Activated T-cell treated with anti-CD3 and anti-CD28 coated beads, Interleukin-2, amount 50 U/mL, for 4 hours (primary cell): ENCODE measurements around the gene DCDC2C. TPM values are rescaled to one million over a fixed set of nuclear protein-coding genes. Genes with fewer than 3 reads are reported as not detected.

Experiments
- ATAC-seq, 2 donors: fragments of 200-7000 bp; cut with Tn5 transposase; one replicate each; pipeline ENCODE4 v1.10.0; 2021
- DNase-seq: peaks from one replicate; pipeline ENCODE4 v3.0.0-alpha.2; 2020
- H3K27me3 Mint-ChIP-seq: one replicate; pipeline ENCODE4 v1.8.0; 2021; ENCODE audit warnings: low read depth, mixed read lengths
- H3K36me3 Mint-ChIP-seq: one replicate; pipeline ENCODE4 v1.8.0; 2022; ENCODE audit warnings: mixed read lengths; ENCODE audit not compliant: insufficient read depth
- H3K4me1 Mint-ChIP-seq: one replicate; pipeline ENCODE4 v1.8.0; 2021; ENCODE audit warnings: low read depth, mixed read lengths
- H3K4me3 Mint-ChIP-seq: one replicate; pipeline ENCODE4 v1.8.0; 2021; ENCODE audit warnings: mild to moderate bottlenecking, moderate library complexity, mixed read lengths
- H3K9me3 Mint-ChIP-seq: one replicate; pipeline ENCODE4 v1.8.0; 2021; ENCODE audit warnings: mixed read lengths
- total RNA-seq, 3 donors: library from RNA; stranded (reverse); gene quantifications; one replicate each; pipeline ENCODE4 v1.2.1, GENCODE V29; 2021

The DCDC2C gene
- total RNA-seq, 3 donors from 2014 or later: not detected

- Mint-ChIP-seq H3K36me3 (no peaks in the 10 kb centered on the region), H3K9me3 (no peaks in the 10 kb centered on the region), H3K4me3 (no peak overlapping the region), H3K27me3 (peaks cover 6% of the 10 kb centered on the region), H3K4me1 (no peaks in the 10 kb centered on the region)
- ATAC-seq (no peak), DNase-seq (no peak)
These were observed 22.6 kb upstream of the DCDC2C start for GRCh38 chr2:3680548-3681345.

DNA sequence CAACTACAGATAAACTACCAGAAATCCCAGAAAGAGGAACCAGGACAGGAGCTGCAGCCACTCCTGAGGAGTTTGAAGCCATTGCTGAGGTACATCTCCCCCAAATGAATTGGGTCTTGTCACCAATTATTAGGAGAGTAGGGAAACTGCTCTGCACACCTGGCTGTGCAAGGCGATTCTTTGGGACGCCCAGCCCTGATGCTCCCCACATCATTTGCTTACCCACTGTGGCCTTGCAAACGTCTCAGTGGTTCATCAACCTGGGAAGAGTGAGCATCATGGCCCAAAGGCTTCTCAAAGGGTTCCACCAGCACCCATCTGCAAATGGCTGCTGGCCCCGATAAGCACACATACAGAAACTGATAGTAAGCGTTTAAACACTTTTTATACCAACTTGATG, 21.8 kb upstream of the DCDC2C start:
- Mint-ChIP-seq H3K9me3 (no peaks in the 10 kb centered on the region), H3K4me1 (no peaks in the 10 kb centered on the region), H3K36me3 (no peaks in the 10 kb centered on the region), H3K4me3 (no peak overlapping the region), H3K27me3 (peaks cover 8% of the 10 kb centered on the region)
- ATAC-seq (no peak), DNase-seq (no peak)

- H3K9me3 Mint-ChIP-seq: no peaks in the 10 kb centered on the region
- H3K4me1 Mint-ChIP-seq: no peaks in the 10 kb centered on the region
- ATAC-seq (no peak), DNase-seq (no peak)
- no peaks in the 10 kb centered on the region for H3K36me3 Mint-ChIP-seq
- H3K4me3 Mint-ChIP-seq: no peak overlapping the region
- H3K27me3 Mint-ChIP-seq: peaks cover 11% of the 10 kb centered on the region
These were observed 20.6 kb upstream of the DCDC2C start for GRCh38 chr2:3682811-3683210.

- no peaks in the 10 kb centered on the region for H3K4me1 Mint-ChIP-seq
- H3K4me3 Mint-ChIP-seq: no peak overlapping the region
- DNase-seq (no peak), ATAC-seq (no peak)
- no peaks in the 10 kb centered on the region for H3K9me3 Mint-ChIP-seq
- no peaks in the 10 kb centered on the region for H3K36me3 Mint-ChIP-seq
- peaks cover 11% of the 10 kb centered on the region for H3K27me3 Mint-ChIP-seq
These were observed 19.5 kb upstream of the DCDC2C start for GRCh38 chr2:3683748-3684454.

GRCh38 chr2:3689998-3690748, 13.2 kb upstream of the DCDC2C start:
- peaks cover 8% of the 10 kb centered on the region for H3K9me3 Mint-ChIP-seq
- H3K36me3 Mint-ChIP-seq: no peaks in the 10 kb centered on the region
- H3K4me3 Mint-ChIP-seq: no peak overlapping the region
- ATAC-seq (no peak), DNase-seq (no peak)
- H3K4me1 Mint-ChIP-seq: no peaks in the 10 kb centered on the region
- H3K27me3 Mint-ChIP-seq: peaks cover 26% of the 10 kb centered on the region

DNA sequence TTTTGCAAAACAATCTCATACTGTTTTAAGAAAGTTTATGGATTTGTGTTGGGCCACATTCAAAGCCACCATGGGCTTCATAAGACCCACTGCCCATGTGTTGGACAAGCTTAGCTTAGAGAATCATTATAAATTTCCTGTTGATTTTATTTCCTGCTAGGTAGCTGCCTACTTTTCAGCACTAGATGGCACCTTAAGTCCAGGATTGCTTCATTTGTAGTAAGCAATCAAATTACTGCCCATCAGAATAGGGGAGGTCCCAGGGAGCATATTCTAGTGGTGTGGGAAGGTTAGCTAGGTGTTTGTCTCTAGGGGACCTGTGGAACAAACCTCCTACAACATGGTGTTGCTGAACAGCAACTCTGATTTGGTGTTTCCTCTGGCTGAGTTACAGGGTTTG, 11.0 kb upstream of the DCDC2C start:
- ATAC-seq (no peak), DNase-seq (no peak)
- Mint-ChIP-seq H3K4me3 (no peak overlapping the region), H3K4me1 (no peaks in the 10 kb centered on the region), H3K27me3 (peaks cover 23% of the 10 kb centered on the region), H3K36me3 (no peaks in the 10 kb centered on the region), H3K9me3 (peaks cover 8% of the 10 kb centered on the region)

GRCh38 chr2:3696545-3696944, 6.8 kb upstream of the DCDC2C start:
- no peak overlapping the region for H3K4me3 Mint-ChIP-seq

GRCh38 chr2:3701071-3701470, 2.3 kb upstream of the DCDC2C start:
- no peaks in the 10 kb centered on the region for H3K36me3 Mint-ChIP-seq
- no peaks in the 10 kb centered on the region for H3K4me1 Mint-ChIP-seq
- H3K4me3 Mint-ChIP-seq: no peak overlapping the region
- ATAC-seq (no peak), DNase-seq (no peak)
- H3K9me3 Mint-ChIP-seq: no peaks in the 10 kb centered on the region
- H3K27me3 Mint-ChIP-seq: peaks cover 28% of the 10 kb centered on the region

More at GRCh38 chr2:3696545-3696944, 6.8 kb upstream of the DCDC2C start:
- no peak for DNase-seq
- no peaks in the 10 kb centered on the region for H3K4me1 Mint-ChIP-seq
- peaks cover 7% of the 10 kb centered on the region for H3K9me3 Mint-ChIP-seq
- H3K27me3 Mint-ChIP-seq: peaks cover 25% of the 10 kb centered on the region
- no peak for ATAC-seq
- no peaks in the 10 kb centered on the region for H3K36me3 Mint-ChIP-seq

DNA sequence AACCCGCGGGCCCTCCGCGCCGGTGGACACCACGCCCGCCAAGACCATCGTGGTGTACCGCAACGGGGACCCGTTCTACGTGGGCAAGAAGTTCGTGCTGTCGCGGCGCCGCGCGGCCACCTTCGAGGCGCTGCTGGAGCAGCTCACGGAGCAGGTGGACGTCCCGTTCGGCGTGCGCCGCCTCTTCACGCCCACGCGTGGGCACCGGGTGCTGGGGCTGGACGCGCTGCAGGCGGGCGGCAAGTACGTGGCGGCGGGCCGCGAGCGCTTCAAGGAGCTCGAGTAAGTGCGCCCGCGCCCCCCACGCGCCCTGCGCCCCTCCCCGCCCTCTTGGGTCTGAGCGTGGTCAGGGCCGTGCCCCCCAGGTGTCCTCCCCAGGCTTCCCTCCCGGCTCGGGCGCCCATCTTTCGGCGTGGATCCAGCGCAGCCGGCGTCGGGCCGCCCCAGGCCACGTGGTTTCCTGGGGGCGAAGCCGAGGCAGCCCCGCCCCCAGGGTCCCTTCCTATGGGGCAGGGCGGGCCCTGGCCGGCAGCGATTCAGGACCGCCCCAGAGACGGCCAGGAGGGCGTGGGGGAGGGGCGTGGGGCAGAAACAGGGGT, 481 bp downstream of the DCDC2C start:
- no peaks in the 10 kb centered on the region for H3K36me3 Mint-ChIP-seq
- no peak overlapping the region for H3K4me3 Mint-ChIP-seq
- peaks cover 34% of the 10 kb centered on the region for H3K27me3 Mint-ChIP-seq
- no peaks in the 10 kb centered on the region for H3K9me3 Mint-ChIP-seq
- ATAC-seq: no peak
- H3K4me1 Mint-ChIP-seq: no peaks in the 10 kb centered on the region
- no peak for DNase-seq

DNA sequence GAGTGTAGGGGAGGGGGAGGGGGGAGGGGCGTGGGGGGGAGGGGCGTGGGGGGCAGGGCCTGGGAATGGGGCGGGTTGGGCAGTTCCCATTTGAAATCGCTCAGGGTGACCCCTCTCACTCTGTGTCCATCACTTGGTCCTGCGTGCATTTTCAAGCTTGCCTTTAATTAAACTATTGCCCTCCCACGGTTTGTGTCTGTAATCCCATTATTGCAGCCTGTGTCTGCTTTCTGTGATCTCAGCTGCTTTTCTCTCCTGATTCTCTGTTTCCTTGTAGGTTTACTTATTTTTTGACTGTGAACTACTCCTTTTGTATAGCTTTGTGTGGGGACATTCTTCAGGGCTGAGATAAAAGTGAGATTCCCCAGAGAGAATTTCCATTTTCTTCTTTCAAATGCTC, 1.3 kb downstream of the DCDC2C start:
- H3K4me1 Mint-ChIP-seq: no peaks in the 10 kb centered on the region
- no peak for ATAC-seq
- H3K9me3 Mint-ChIP-seq: no peaks in the 10 kb centered on the region
- no peaks in the 10 kb centered on the region for H3K36me3 Mint-ChIP-seq
- peaks cover 37% of the 10 kb centered on the region for H3K27me3 Mint-ChIP-seq
- H3K4me3 Mint-ChIP-seq: no peak overlapping the region
- DNase-seq: no peak

DNA sequence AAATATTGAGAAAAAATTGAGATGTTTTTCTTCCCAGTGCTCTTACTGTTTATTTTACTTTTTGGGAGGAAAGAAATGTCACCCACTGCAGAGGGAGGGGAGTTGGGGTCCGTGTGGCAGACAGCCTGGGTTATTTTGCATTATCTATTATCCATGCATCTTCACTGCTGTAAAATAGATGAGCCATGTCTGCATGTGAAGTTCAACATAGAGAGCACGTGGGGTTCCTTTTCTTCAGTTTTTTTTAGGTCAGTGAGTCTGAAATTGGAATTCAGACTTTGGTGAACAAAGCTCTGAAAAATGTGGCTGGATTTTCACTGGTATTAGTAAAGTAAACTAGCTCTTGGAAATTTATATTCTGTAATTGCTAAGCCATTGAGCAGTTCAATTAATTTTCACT, 2.4 kb downstream of the DCDC2C start:
- no peak for ATAC-seq

DNA sequence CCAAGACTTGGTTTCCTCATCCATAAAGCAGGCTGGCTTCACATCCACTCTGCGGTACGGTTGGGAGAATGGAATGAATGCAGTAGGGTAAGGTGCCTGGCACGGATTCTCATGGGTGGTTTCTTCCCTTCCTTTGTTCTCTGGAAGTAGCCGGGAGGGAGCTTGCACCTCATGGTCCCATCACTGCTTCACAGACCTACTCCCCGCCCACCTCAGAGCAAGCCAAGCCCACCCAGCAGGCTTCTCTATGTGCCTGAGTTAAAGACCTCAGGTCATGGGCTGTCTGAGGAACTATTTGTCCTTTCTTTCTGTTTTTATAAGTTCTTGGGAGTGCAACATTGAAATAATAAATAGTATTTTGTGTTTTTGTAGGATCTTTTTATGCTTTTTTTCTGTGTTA, 3.5 kb downstream of the DCDC2C start:
- Mint-ChIP-seq H3K36me3 (no peaks in the 10 kb centered on the region), H3K27me3 (peaks cover 32% of the 10 kb centered on the region), H3K4me3 (no peak overlapping the region), H3K9me3 (no peaks in the 10 kb centered on the region), H3K4me1 (no peaks in the 10 kb centered on the region)
- DNase-seq (no peak), ATAC-seq (no peak)

More for the DNA sequence above, 2.4 kb downstream of the DCDC2C start:
- no peaks in the 10 kb centered on the region for H3K4me1 Mint-ChIP-seq
- DNase-seq: no peak
- H3K36me3 Mint-ChIP-seq: no peaks in the 10 kb centered on the region
- H3K4me3 Mint-ChIP-seq: no peak overlapping the region
- H3K9me3 Mint-ChIP-seq: no peaks in the 10 kb centered on the region
- peaks cover 40% of the 10 kb centered on the region for H3K27me3 Mint-ChIP-seq

- no peaks in the 10 kb centered on the region for H3K4me1 Mint-ChIP-seq
- DNase-seq (no peak), ATAC-seq (no peak)
- no peak overlapping the region for H3K4me3 Mint-ChIP-seq
- H3K36me3 Mint-ChIP-seq: no peaks in the 10 kb centered on the region
- H3K27me3 Mint-ChIP-seq: peaks cover 19% of the 10 kb centered on the region
- H3K9me3 Mint-ChIP-seq: no peaks in the 10 kb centered on the region
These were observed 5.2 kb downstream of the DCDC2C start for GRCh38 chr2:3708576-3708975.

DNA sequence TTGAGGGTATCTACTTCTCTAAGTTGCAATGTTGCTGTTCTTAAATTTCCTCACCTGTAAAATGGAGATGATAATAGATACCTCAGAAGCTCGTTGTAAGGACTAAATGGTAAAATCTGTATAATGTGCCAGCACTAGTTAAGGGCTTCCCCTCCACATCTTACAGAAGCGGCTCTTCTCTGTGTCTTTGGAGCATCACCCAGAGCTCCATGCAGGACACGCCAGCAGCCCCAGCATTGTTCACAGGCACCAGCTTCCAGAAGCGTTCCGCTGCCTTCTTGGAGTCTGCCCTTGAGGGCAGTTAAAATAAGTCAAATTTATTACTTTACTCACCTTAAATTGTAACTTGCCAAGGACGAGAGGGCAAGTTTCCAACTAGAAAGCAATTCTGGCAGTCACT, 5.8 kb downstream of the DCDC2C start:
- H3K4me3 Mint-ChIP-seq: no peak overlapping the region
- H3K36me3 Mint-ChIP-seq: no peaks in the 10 kb centered on the region
- peaks cover 19% of the 10 kb centered on the region for H3K27me3 Mint-ChIP-seq
- H3K9me3 Mint-ChIP-seq: no peaks in the 10 kb centered on the region
- no peaks in the 10 kb centered on the region for H3K4me1 Mint-ChIP-seq
- ATAC-seq (no peak), DNase-seq (no peak)
